Endothelial cell of umbilical vein (primary cell): ENCODE measurements around the gene CLDN19. TPM values are rescaled to one million over a fixed set of nuclear protein-coding genes. Genes with fewer than 3 reads are reported as not detected.

Source experiments
- BruUV-seq: library from RNA; stranded (reverse); fragments of 400-500 nt; replicated peaks from 2 replicates; lab custom pipeline; 2021; lab: Mats Ljungman, UMichigan
- CTCF ChIA-PET: fragments of 300-600, 350-600 bp; sonication (Branson Sonifier 250); formaldehyde crosslinking; loops from one replicate; lab custom pipeline; 2021; ENCODE audit warnings: antibody characterized with exemption, inconsistent platforms; lab: Charles Lee
- POLR2A ChIA-PET: fragments of 300-600, 350-600 bp; sonication (Branson Sonifier 250); formaldehyde crosslinking; loops from one replicate; lab custom pipeline; 2021; ENCODE audit warnings: antibody characterized with exemption, inconsistent platforms; lab: Charles Lee
- DNase-seq: peaks from one replicate; pipeline ENCODE4 v3.0.0-alpha.2; 2011; ENCODE audit warnings: low read depth, low spot score
- FAIRE-seq: peaks from 2 replicates; lab custom pipeline; 2011; peaks lifted over from hg19 to GRCh38; lab: Jason Lieb, UNC
- H2AFZ ChIP-seq: 2 replicates; pipeline ENCODE4 v1.6.0; 2012; ENCODE audit warnings: low read depth, low read length, control low read depth, inconsistent platforms
- H3K27ac ChIP-seq: 2 replicates; pipeline ENCODE4 v1.5.1; 2011; ENCODE audit warnings: low read depth, mild to moderate bottlenecking, control low read depth, low read length, moderate library complexity; ENCODE audit not compliant: insufficient read depth
- H3K27me3 ChIP-seq, 2 experiments: 2 replicates each; pipeline versions ENCODE4 v1.6.0 to v1.6.1; 2011; ENCODE audit warnings: low read length in 2 of 2, mixed read lengths in 1 of 2; ENCODE audit not compliant: control insufficient read depth in 2 of 2, insufficient read depth in 2 of 2
- H3K36me3 ChIP-seq, 2 experiments: 2 replicates in 1 of 2; 3 replicates in 1 of 2; pipeline ENCODE4 v1.5.1; 2011; ENCODE audit warnings: low read length in 2 of 2, mild to moderate bottlenecking in 1 of 2, moderate library complexity in 1 of 2; ENCODE audit not compliant: control insufficient read depth in 2 of 2, insufficient read depth in 2 of 2; ENCODE audit errors: extremely low read depth in 1 of 2
- H3K4me1 ChIP-seq: 3 replicates; pipeline ENCODE4 v1.5.1; 2011; ENCODE audit warnings: mild to moderate bottlenecking, low read length; ENCODE audit not compliant: control insufficient read depth, insufficient read depth; ENCODE audit errors: extremely low read depth
- H3K4me2 ChIP-seq: 2 replicates; pipeline ENCODE4 v1.6.1; 2011; ENCODE audit warnings: low read length, control low read depth, mixed read lengths; ENCODE audit not compliant: insufficient read depth
- H3K4me3 ChIP-seq, 3 experiments: fragments of 200-600 bp in 1 of 3; sonication (generic), shearing (Covaris generic) in 1 of 3; replicated peaks in 1 of 3; 2 replicates each; pipeline ENCODE4 v1.5.1; 2011 to 2016; ENCODE audit warnings: control low read depth in 3 of 3, low read length in 3 of 3, mild to moderate bottlenecking in 2 of 3, inconsistent platforms in 1 of 3, low read depth in 1 of 3, moderate library complexity in 1 of 3; ENCODE audit not compliant: insufficient read depth in 1 of 3
- H3K79me2 ChIP-seq: 2 replicates; pipeline ENCODE4 v1.6.0; 2012; ENCODE audit warnings: low read length, inconsistent platforms; ENCODE audit not compliant: control insufficient read depth, insufficient read depth
- H3K9ac ChIP-seq: replicated peaks from 2 replicates; pipeline ENCODE3; 2011; ENCODE audit warnings: low read length, control low read depth; ENCODE audit not compliant: insufficient read depth; ENCODE audit errors: extremely low read depth
- H3K9me1 ChIP-seq: replicated peaks from 3 replicates; pipeline ENCODE4 v1.6.0; 2011; ENCODE audit warnings: mild to moderate bottlenecking, low read length; ENCODE audit not compliant: control insufficient read depth, insufficient read depth; ENCODE audit errors: extremely low read depth
- H3K9me3 ChIP-seq: replicated peaks from 2 replicates; pipeline ENCODE4 v1.5.1; 2012; ENCODE audit warnings: low read length, inconsistent platforms; ENCODE audit not compliant: control insufficient read depth, insufficient read depth
- H4K20me1 ChIP-seq: replicated peaks from 2 replicates; pipeline ENCODE3; 2011; ENCODE audit warnings: mild to moderate bottlenecking, low read length; ENCODE audit not compliant: control insufficient read depth, insufficient read depth; ENCODE audit errors: extremely low read depth
- CTCF ChIP-seq, 2 donors: IDR thresholded peaks; 1 replicate in 1 of 2; 2 replicates in 1 of 2; pipeline ENCODE4 v1.5.1; 2011; ENCODE audit warnings: low read length in 2 of 2, mild to moderate bottlenecking in 2 of 2, moderate library complexity in 2 of 2, control low read depth in 1 of 2, inconsistent platforms in 1 of 2, low read depth in 1 of 2; ENCODE audit not compliant: insufficient read depth in 1 of 2; ENCODE audit errors: extremely low read depth in 1 of 2
- EZH2 ChIP-seq: IDR thresholded peaks from 2 replicates; pipeline ENCODE4 v1.6.1; 2012; ENCODE audit warnings: borderline replicate concordance, low read depth, mild to moderate bottlenecking, moderate library complexity, low read length, inconsistent platforms; ENCODE audit not compliant: severe bottlenecking
- FOS ChIP-seq: IDR thresholded peaks from 2 replicates; pipeline ENCODE4 v1.6.1; 2011; ENCODE audit warnings: mild to moderate bottlenecking, low read length, moderate library complexity, borderline replicate concordance; ENCODE audit not compliant: insufficient read depth
- GATA2 ChIP-seq: IDR thresholded peaks from 2 replicates; pipeline ENCODE4 v1.7.0; 2011; ENCODE audit warnings: low read depth, mild to moderate bottlenecking, moderate library complexity, mixed read lengths, low read length; ENCODE audit not compliant: insufficient read length, insufficient read depth
- JUN ChIP-seq: IDR thresholded peaks from 2 replicates; pipeline ENCODE4 v1.6.1; 2011; ENCODE audit warnings: borderline replicate concordance, low read depth; ENCODE audit not compliant: insufficient read length, insufficient read depth
- MAX ChIP-seq: IDR thresholded peaks from 2 replicates; pipeline ENCODE4 v1.6.1; 2011; ENCODE audit not compliant: insufficient read depth, insufficient read length
- MYC ChIP-seq: IDR thresholded peaks from one replicate; pipeline ENCODE4 v1.6.1; 2011; ENCODE audit warnings: mild to moderate bottlenecking, low read depth, low read length
- POLR2A ChIP-seq: IDR thresholded peaks from 2 replicates; pipeline ENCODE4 v1.6.1; 2012; ENCODE audit warnings: low read depth, mild to moderate bottlenecking, control low read depth, low read length
- POLR2AphosphoS5 ChIP-seq: IDR thresholded peaks from 2 replicates; pipeline ENCODE4 v1.6.1; 2012; ENCODE audit warnings: low read depth, mild to moderate bottlenecking, control low read depth, low read length, moderate library complexity; ENCODE audit not compliant: insufficient read depth
- dilution Hi-C: fragments of 300-500 bp; cut with MboI; formaldehyde crosslinking; loops from one replicate; pipeline ENCODE4 v1.15.0; 2019; ENCODE audit warnings: low sequenced_read_pairs; ENCODE audit not compliant: extremely low pct_ligation_motif_present
- intact Hi-C: fragments of 100-400 bp; cut with micrococcal nuclease; formaldehyde crosslinking; loops from one replicate; pipeline ENCODE4 v1.10.0; 2022
- polyA plus RNA-seq, 4 experiments: library from polyadenylated mRNA; depleted of rRNA in 3 of 4; stranded (reverse) in 3 of 4; unstranded in 1 of 4; fragments of >200 nt; gene quantifications; 2 replicates each; pipeline versions ENCODE4 v1.2.1 to v1.2.3, GENCODE V29; 2011 to 2012; ENCODE audit warnings: missing spikeins in 1 of 4
- total RNA-seq: library from RNA; stranded (reverse); gene quantifications from 2 replicates; pipeline ENCODE4 v1.2.3, GENCODE V29; 2021

The CLDN19 gene
- total and polyA plus RNA-seq, 2 donors (not counting 3 experiments of a cell fraction or from before 2014, with no cell fraction given) = not detected

- H3K4me2 ChIP-seq = peak overlapping the region; percentile 95
- DNase-seq (peak; percentile 54), FAIRE-seq (peak; percentile 73)
- peak overlapping the region; percentile 6 for H2AFZ ChIP-seq
- peak overlapping the region; percentile 76 for H3K9ac ChIP-seq
- dilution Hi-C loops (no loop called here), intact Hi-C loops (loop anchor here (5.0 kb wide), 2 partner anchors 157 to 308 kb away; partner anchors contain the start of genes PPCS and ZMYND12)
- H4K20me1 ChIP-seq = no peaks in the 10 kb centered on the region
- peaks cover 20% of the 10 kb centered on the region for H3K4me1 ChIP-seq
- POLR2A ChIA-PET = interaction anchor here (0.9 kb wide), 2 partner anchors 52 to 83 kb away, joined by 4 to 10 read pairs; partner anchors contain the start of gene YBX1
- H3K4me3 ChIP-seq = peak overlapping the region; percentile 54 to 90 (median 65)
- no peaks in the 10 kb centered on the region for H3K9me3 ChIP-seq
- CTCF ChIA-PET = interaction anchor here (0.7 to 3.7 kb wide), 16 partner anchors 7 to 592 kb away, joined by 3 to 32 read pairs (median 6); partner anchors contain the start of genes ERMAP, TMEM269 and ZNF691
- H3K27me3 ChIP-seq = no peaks in the 10 kb centered on the region
- no TSS peak for BruUV-seq
- peaks cover 0 to 4% of the 10 kb centered on the region in 2 experiments for H3K36me3 ChIP-seq
- H3K9me1 ChIP-seq = no peaks in the 10 kb centered on the region
- peak overlapping the region; percentile 62 for H3K27ac ChIP-seq
- TF ChIP-seq EZH2 (no peak), GATA2 (no peak), MYC (no peak), POLR2A (no peak), POLR2AphosphoS5 (no peak), JUN (no peak), FOS (no peak), CTCF (IDR thresholded peaks at IDR 0.05; ENCODE audit: extremely low read depth in 1 of 2, insufficient read depth in 1 of 2, low read depth in 1 of 2, low read length in 2 of 2) (no peak), MAX (no peak)
- H3K79me2 ChIP-seq = peaks cover 56% of the 10 kb centered on the region
These were observed 25.2 kb upstream of the CLDN19 start for GRCh38 chr1:42765269-42765668.
